Gastroesophageal sphincter (tissue), 4 donors: ENCODE data around the gene FCHO1. TPM values are rescaled to one million over a fixed set of nuclear protein-coding genes. Genes with fewer than 3 reads are reported as not detected.

Experiments used
- ATAC-seq: fragments of 150-250 bp; one replicate; pipeline ENCODE4 v1.9.1; 2016; ENCODE audit warnings: mild to moderate bottlenecking, moderate library complexity
- H3K27ac ChIP-seq, 4 donors: fragments of 200-600 bp; sonication (generic) in 3 of 4; 1 replicate in 3 of 4; 2 replicates in 1 of 4; pipeline ENCODE4 v1.5.1; 2016 to 2019
- H3K27me3 ChIP-seq: fragments of 200-600 bp; sonication (generic); one replicate; pipeline ENCODE4 v1.5.1; 2019
- H3K36me3 ChIP-seq, 2 donors: fragments of 200-600 bp; sonication (generic); one replicate each; pipeline ENCODE4 v1.5.1; 2019; ENCODE audit warnings: control low read depth in 1 of 2
- H3K4me1 ChIP-seq, 3 donors: fragments of 200-600 bp; sonication (generic); 1 replicate in 2 of 3; 2 replicates in 1 of 3; pipeline ENCODE4 v1.5.1; 2016 to 2019; ENCODE audit warnings: control low read depth in 2 of 3
- H3K4me3 ChIP-seq, 2 donors: fragments of 200-600 bp; sonication (generic); one replicate each; pipeline ENCODE4 v1.5.1; 2019; ENCODE audit warnings: mild to moderate bottlenecking in 1 of 2, moderate library complexity in 1 of 2
- H3K9me3 ChIP-seq, 3 donors: fragments of 200-600 bp; sonication (generic); one replicate each; pipeline ENCODE4 v1.5.1; 2017 to 2019; ENCODE audit warnings: control low read depth in 2 of 3
- EP300 ChIP-seq: sonication (generic); formaldehyde crosslinking; IDR thresholded peaks from one replicate; pipeline ENCODE4 v1.6.1; 2017; ENCODE audit warnings: antibody characterized with exemption, mild to moderate bottlenecking
- POLR2A ChIP-seq, 2 donors: fragments of 450-650 bp; IDR thresholded peaks; one replicate each; pipeline ENCODE4 v1.6.1; 2017; ENCODE audit warnings: antibody characterized with exemption in 2 of 2, mild to moderate bottlenecking in 2 of 2, moderate library complexity in 1 of 2
- POLR2AphosphoS5 ChIP-seq: sonication (generic); formaldehyde crosslinking; IDR thresholded peaks from one replicate; pipeline ENCODE4 v1.6.1; 2017; ENCODE audit warnings: antibody characterized with exemption
- WGBS, 2 donors: methylation state at CpG; one replicate each; pipeline ENCODE4 v1.1.5; 2018; ENCODE audit warnings: low coverage in 1 of 2; 5-methylcytosine and 5-hydroxymethylcytosine counted together
- total RNA-seq, 4 donors: library from RNA; depleted of rRNA; stranded (reverse); fragments of >200 nt; gene quantifications; one replicate each; pipeline ENCODE4 v1.1.0, GENCODE V29; 2016
- TF ChIP-seq, protein P1 (sequence below), 4 experiments: fragments of 200-600 bp in 2 of 4; fragments of 450-650 bp in 2 of 4; sonication (generic) in 1 of 4; IDR thresholded peaks; one replicate each; pipeline ENCODE4 v1.5.1; 2017 to 2019; ENCODE audit warnings: antibody characterized with exemption in 4 of 4, mild to moderate bottlenecking in 2 of 4, moderate library complexity in 2 of 4

Gene FCHO1
- total RNA-seq, 4 donors from 2014 or later: 1.1 to 4.1 (median 3.2) TPM

DNA sequence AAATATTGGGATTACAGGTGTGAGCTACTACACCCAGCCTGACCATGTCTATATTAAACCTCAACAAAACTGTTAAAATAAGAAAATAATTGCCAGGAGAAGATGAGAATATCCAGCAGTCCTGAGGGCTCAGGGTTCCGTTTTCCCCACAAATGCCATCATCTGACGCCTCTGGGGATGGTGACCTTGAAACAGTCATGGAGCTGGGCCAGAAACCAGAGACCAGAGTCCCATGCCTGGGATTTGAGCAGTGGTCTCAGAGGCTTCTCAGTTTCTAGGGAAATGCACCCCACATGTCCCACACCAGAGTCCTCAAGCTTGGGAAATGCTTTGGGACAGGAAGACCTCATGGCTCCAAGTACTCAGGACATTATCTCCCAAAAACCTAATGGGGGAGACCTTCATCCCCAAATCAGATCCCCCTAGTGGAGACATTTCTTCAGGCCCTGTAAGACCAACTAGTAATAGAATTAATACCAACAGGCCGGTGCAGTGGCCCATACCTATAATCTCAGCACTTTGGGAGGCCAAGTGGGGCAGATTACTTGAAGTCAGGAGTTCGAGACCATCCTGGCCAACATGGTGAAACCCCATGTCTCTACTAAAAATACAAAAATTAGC, 34.9 kb upstream of the FCHO1 start:
- Histone ChIP-seq H3K4me1 (peaks cover 0 to 43% (median 16%) of the 10 kb centered on the region in 3 donors), H3K27ac (peak overlapping the region in 1 of 4 donors; percentile 43), H3K27me3 (peaks cover 4% of the 10 kb centered on the region), H3K4me3 (no peak overlapping the region), H3K36me3 (no peaks in the 10 kb centered on the region), H3K9me3 (no peaks in the 10 kb centered on the region)
- no peak for ATAC-seq
- TF ChIP-seq, protein P1, sequence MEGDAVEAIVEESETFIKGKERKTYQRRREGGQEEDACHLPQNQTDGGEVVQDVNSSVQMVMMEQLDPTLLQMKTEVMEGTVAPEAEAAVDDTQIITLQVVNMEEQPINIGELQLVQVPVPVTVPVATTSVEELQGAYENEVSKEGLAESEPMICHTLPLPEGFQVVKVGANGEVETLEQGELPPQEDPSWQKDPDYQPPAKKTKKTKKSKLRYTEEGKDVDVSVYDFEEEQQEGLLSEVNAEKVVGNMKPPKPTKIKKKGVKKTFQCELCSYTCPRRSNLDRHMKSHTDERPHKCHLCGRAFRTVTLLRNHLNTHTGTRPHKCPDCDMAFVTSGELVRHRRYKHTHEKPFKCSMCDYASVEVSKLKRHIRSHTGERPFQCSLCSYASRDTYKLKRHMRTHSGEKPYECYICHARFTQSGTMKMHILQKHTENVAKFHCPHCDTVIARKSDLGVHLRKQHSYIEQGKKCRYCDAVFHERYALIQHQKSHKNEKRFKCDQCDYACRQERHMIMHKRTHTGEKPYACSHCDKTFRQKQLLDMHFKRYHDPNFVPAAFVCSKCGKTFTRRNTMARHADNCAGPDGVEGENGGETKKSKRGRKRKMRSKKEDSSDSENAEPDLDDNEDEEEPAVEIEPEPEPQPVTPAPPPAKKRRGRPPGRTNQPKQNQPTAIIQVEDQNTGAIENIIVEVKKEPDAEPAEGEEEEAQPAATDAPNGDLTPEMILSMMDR (IDR thresholded peaks at IDR 0.05): no peak
- no peak for TF ChIP-seq EP300
- TF ChIP-seq POLR2A (IDR thresholded peaks at IDR 0.05): no peak
- no peak for TF ChIP-seq POLR2AphosphoS5
- WGBS, 2 donors: 53 to 64% methylated on average over 2 to 4 of the region's 4 CpGs

DNA sequence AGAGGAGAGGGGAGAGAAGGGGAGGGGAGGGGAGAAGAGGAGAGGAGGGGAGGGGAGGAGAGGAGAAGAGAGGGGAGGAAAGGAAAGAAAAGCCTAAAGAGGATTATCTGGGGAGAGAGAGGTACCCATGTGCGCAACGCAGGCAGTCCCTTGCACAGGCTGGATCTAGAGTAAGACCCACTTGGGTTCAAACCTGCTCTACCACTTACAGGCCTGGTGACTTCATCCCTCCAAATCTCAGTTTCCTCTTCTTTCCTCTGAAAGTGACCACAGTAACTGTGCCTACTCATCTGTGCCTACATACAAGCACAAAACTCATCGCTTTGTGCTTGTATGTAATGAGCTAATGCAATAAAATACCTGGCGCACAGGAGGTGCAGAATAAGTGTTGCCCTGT, 32.7 kb upstream of the FCHO1 start:
- Histone ChIP-seq H3K4me1 (peaks cover 0 to 64% (median 28%) of the 10 kb centered on the region in 3 donors), H3K27ac (no peak overlapping the region), H3K36me3 (peaks cover 0 to 12% of the 10 kb centered on the region in 2 donors), H3K27me3 (peaks cover 4% of the 10 kb centered on the region), H3K4me3 (peak overlapping the region in 1 of 2 donors; percentile 95), H3K9me3 (no peaks in the 10 kb centered on the region)
- WGBS, 2 donors: 87 to 93% methylated on average over 4 of the region's 4 CpGs
- TF ChIP-seq EP300 (no peak), POLR2A (IDR thresholded peaks at IDR 0.05) (no peak), POLR2AphosphoS5 (no peak)
- TF ChIP-seq, protein P1 (IDR thresholded peaks at IDR 0.05): no peak
- no peak for ATAC-seq

DNA sequence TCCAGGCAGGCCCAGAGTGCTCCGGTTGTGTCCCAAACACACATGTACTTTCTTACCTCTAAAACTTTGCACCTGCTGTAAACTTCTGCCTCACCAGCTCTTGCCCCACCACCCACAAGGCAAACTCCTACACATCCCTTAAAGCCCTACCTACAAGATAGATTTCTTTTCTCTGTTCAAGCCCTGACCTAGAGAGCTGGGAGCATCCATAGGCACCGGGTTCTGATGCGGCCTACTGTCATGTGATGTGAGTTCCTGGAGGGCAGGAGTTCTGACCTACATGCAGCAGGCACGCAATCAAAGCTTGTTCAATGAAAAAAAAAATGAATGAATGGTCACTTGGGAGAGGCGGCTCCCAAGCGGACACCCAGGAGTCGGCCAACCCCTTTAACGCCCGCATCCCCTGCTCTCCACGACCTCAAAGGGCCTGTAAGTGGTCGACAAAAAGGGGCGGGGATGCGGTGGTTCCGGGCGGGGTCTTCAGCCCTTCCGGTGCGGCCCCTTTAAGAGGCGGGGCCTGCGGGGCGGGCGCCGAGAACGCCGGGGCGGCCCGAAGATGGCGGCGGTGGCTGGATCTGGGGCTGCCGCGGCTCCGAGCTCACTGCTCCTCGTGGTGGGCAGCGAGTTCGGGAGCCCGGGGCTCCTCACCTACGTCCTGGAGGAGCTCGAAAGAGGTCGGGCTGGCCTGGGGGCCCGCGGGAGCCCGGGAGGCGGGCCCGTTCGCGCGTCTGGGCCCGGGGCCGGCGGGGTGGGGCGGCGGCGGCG, 32.1 kb upstream of the FCHO1 start, which contains the start of gene MAP1S:
Gene MAP1S, plus strand, starts transcription at position 534 of the 765 bp plus-strand sequence. Its CDS starts 23 bp downstream, at position 557.
- 6 to 24% methylated on average over 4 to 14 of the region's 53 CpGs for WGBS, 2 donors
- ATAC-seq: no peak
- H3K4me3 ChIP-seq: peak within 1 kb of the TSS; percentile 95
- TF ChIP-seq POLR2AphosphoS5: peak; percentile 64
- no peak for TF ChIP-seq EP300
- TF ChIP-seq, protein P1 (IDR thresholded peaks at IDR 0.05): no peak
- TF ChIP-seq POLR2A (IDR thresholded peaks at IDR 0.05): peak; percentile 57 to 62
- peaks cover 2% of the 10 kb centered on the region for H3K27me3 ChIP-seq
- peaks cover 0 to 18% of the 10 kb centered on the region in 2 donors for H3K36me3 ChIP-seq
- H3K4me1 ChIP-seq: peaks cover 0 to 65% (median 28%) of the 10 kb centered on the region in 3 donors
- H3K9me3 ChIP-seq: no peaks in the 10 kb centered on the region
- H3K27ac ChIP-seq: peak within 1 kb of the TSS in 3 of 4 donors; percentile 70 to 83 (median 74)

DNA sequence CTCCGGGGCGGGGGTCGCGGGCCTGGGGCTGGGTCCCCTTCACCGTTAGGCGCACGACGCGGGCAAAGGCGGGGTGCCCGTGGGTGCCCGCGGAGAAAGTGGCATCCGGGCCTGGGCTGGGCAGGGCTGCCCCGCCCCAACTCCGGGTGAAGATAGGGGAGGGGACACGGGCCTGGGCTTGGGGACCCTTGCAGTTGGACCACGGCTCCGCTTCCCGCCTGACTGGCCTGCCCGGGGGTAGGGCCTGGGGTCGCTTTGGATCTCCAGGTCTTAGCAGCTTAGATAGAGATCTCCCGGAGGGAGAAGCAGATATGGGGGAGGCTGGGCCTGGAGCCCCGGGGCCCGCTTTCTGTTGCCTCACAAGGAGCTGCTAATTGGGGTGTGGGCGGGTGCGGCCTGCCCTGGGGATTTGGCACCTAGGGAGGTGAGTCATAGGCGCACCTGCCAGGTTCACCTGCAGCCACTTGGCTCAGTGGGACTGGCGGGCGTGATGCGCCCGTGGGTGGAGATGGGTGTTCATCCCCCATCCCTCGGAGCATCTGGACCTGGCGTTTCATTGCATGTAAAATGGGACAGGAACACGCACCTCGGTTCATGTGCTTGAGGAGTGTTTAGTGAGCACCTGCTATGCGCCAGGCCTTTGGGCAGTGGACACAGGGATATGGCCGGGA, 31.4 kb upstream of the FCHO1 start:
- 0% methylated on average over 2 of the region's 38 CpGs; no CpG with 5 or more reads in 1 of the 2 donors for WGBS, 2 donors
- H3K4me1 ChIP-seq: peaks cover 0 to 65% (median 28%) of the 10 kb centered on the region in 3 donors
- TF ChIP-seq POLR2A (IDR thresholded peaks at IDR 0.05) (no peak), EP300 (no peak), POLR2AphosphoS5 (no peak)
- TF ChIP-seq, protein P1 (IDR thresholded peaks at IDR 0.05): no peak
- H3K36me3 ChIP-seq: peaks cover 0 to 26% of the 10 kb centered on the region in 2 donors
- no peaks in the 10 kb centered on the region for H3K9me3 ChIP-seq
- no peak for ATAC-seq
- H3K27me3 ChIP-seq: no peaks in the 10 kb centered on the region
- H3K4me3 ChIP-seq: peak overlapping the region; percentile 95
- H3K27ac ChIP-seq: peak overlapping the region in 3 of 4 donors; percentile 70 to 83 (median 74)
